GM23338 (cell line): Measurements from ENCODE around the gene PPM1E. TPM values are rescaled to one million over a fixed set of nuclear protein-coding genes. Genes with fewer than 3 reads are reported as not detected.

Experiments used
- CREB1 ChIP-seq: fragments of 250-450 bp; sonication (Bioruptor Pico); IDR thresholded peaks from 2 replicates; pipeline ENCODE4 v1.5.0; 2020; ENCODE audit warnings: low read depth, mild to moderate bottlenecking, moderate library complexity
- CTCF ChIP-seq, 2 experiments: fragments of 200-600 bp in 1 of 2; sonication (generic) in 1 of 2; conservative IDR thresholded peaks; 2 replicates each; pipeline versions ENCODE4 v1.5.1 to v1.6.1; 2016 to 2017; ENCODE audit warnings: antibody characterized with exemption in 2 of 2, low read depth in 2 of 2, mild to moderate bottlenecking in 2 of 2, moderate library complexity in 1 of 2
- ETS1 ChIP-seq: IDR thresholded peaks from 2 replicates; pipeline ENCODE4 v1.6.1; 2016; ENCODE audit warnings: antibody characterized with exemption
- EZH2 ChIP-seq: fragments of 200-600 bp; sonication (generic); IDR thresholded peaks from one replicate; pipeline ENCODE4 v1.8.0; 2017; ENCODE audit warnings: antibody characterized with exemption, mild to moderate bottlenecking, low read depth; ENCODE audit not compliant: unreplicated experiment
- EZH2phosphoT487 ChIP-seq: fragments of 200-600 bp; sonication (generic); IDR thresholded peaks from one replicate; pipeline ENCODE4 v1.8.1; 2018; ENCODE audit warnings: antibody characterized with exemption; ENCODE audit not compliant: unreplicated experiment
- JUNB ChIP-seq: IDR thresholded peaks from one replicate; pipeline ENCODE4 v1.6.1; 2016; ENCODE audit warnings: antibody characterized with exemption; ENCODE audit not compliant: unreplicated experiment
- POLR2AphosphoS5 ChIP-seq: IDR thresholded peaks from 2 replicates; pipeline ENCODE4 v1.6.1; 2016; ENCODE audit warnings: antibody characterized with exemption, low read depth
- STAT1 ChIP-seq: IDR thresholded peaks from one replicate; pipeline ENCODE4 v1.6.1; 2016; ENCODE audit warnings: antibody characterized with exemption; ENCODE audit not compliant: unreplicated experiment
- ZNF114 ChIP-seq: fragments of 250-450 bp; sonication (Bioruptor Pico); IDR thresholded peaks from 2 replicates; pipeline ENCODE4 v1.5.0; 2020; ENCODE audit warnings: mild to moderate bottlenecking, moderate library complexity
- polyA plus RNA-seq: library from polyadenylated mRNA; unstranded; fragments of >200 nt; fragmentation: Nextera tagmentation; extraction: Ambion mirVana; gene quantifications from 2 replicates; pipeline ENCODE4 v1.2.1, GENCODE V29; 2016
- total RNA-seq: library from RNA; depleted of rRNA; stranded (reverse); fragments of >200 nt; shearing (Covaris generic); gene quantifications from 2 replicates; pipeline ENCODE4 v1.2.3, GENCODE V29; 2014
- TF ChIP-seq, protein P1 (sequence below): fragments of 250-450 bp; sonication (Bioruptor Pico); IDR thresholded peaks from 2 replicates; pipeline ENCODE4 v1.5.0; 2020; ENCODE audit warnings: mild to moderate bottlenecking, moderate library complexity

The PPM1E gene
- total and polyA plus RNA-seq, 2 experiments from 2014 or later = 2.1 to 13.8 TPM

DNA sequence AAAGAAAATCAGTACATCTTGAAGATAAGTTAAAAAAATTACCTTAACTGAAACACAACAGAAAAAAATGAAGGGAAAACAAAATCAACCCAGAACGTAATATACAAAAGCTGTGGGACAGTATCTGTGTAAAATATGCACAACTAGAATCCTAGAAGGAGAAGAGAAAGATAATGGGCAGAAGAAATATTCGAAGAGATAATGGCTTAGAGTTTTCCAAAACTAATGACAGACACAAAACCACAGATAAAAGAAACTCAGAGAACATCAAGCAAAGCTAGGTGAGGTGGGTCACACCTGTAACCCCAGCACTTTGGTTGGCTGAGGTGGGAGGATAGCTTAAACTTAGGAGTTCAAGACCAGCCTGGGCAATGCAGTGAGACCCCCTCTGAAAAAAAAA, 234.0 kb downstream of the PPM1E start (continued):
- TF ChIP-seq, protein P1, sequence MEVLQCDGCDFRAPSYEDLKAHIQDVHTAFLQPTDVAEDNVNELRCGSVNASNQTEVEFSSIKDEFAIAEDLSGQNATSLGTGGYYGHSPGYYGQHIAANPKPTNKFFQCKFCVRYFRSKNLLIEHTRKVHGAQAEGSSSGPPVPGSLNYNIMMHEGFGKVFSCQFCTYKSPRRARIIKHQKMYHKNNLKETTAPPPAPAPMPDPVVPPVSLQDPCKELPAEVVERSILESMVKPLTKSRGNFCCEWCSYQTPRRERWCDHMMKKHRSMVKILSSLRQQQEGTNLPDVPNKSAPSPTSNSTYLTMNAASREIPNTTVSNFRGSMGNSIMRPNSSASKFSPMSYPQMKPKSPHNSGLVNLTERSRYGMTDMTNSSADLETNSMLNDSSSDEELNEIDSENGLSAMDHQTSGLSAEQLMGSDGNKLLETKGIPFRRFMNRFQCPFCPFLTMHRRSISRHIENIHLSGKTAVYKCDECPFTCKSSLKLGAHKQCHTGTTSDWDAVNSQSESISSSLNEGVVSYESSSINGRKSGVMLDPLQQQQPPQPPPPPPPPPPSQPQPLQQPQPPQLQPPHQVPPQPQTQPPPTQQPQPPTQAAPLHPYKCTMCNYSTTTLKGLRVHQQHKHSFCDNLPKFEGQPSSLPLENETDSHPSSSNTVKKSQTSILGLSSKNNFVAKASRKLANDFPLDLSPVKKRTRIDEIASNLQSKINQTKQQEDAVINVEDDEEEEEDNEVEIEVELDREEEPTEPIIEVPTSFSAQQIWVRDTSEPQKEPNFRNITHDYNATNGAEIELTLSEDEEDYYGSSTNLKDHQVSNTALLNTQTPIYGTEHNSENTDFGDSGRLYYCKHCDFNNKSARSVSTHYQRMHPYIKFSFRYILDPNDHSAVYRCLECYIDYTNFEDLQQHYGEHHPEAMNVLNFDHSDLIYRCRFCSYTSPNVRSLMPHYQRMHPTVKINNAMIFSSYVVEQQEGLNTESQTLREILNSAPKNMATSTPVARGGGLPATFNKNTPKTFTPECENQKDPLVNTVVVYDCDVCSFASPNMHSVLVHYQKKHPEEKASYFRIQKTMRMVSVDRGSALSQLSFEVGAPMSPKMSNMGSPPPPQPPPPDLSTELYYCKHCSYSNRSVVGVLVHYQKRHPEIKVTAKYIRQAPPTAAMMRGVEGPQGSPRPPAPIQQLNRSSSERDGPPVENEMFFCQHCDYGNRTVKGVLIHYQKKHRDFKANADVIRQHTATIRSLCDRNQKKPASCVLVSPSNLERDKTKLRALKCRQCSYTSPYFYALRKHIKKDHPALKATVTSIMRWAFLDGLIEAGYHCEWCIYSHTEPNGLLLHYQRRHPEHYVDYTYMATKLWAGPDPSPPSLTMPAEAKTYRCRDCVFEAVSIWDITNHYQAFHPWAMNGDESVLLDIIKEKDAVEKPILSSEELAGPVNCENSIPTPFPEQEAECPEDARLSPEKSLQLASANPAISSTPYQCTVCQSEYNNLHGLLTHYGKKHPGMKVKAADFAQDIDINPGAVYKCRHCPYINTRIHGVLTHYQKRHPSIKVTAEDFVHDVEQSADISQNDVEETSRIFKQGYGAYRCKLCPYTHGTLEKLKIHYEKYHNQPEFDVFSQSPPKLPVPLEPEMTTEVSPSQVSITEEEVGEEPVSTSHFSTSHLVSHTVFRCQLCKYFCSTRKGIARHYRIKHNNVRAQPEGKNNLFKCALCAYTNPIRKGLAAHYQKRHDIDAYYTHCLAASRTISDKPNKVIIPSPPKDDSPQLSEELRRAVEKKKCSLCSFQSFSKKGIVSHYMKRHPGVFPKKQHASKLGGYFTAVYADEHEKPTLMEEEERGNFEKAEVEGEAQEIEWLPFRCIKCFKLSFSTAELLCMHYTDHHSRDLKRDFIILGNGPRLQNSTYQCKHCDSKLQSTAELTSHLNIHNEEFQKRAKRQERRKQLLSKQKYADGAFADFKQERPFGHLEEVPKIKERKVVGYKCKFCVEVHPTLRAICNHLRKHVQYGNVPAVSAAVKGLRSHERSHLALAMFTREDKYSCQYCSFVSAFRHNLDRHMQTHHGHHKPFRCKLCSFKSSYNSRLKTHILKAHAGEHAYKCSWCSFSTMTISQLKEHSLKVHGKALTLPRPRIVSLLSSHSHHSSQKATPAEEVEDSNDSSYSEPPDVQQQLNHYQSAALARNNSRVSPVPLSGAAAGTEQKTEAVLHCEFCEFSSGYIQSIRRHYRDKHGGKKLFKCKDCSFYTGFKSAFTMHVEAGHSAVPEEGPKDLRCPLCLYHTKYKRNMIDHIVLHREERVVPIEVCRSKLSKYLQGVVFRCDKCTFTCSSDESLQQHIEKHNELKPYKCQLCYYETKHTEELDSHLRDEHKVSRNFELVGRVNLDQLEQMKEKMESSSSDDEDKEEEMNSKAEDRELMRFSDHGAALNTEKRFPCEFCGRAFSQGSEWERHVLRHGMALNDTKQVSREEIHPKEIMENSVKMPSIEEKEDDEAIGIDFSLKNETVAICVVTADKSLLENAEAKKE (CRISPR knock-in tag) = no peak
- TF ChIP-seq JUNB (no peak), ETS1 (no peak), ZNF114 (CRISPR knock-in tag) (no peak), CTCF (conservative IDR thresholded peaks at IDR 0.05; ENCODE audit: low read depth in 2 of 2) (no peak), CREB1 (CRISPR knock-in tag) (no peak), EZH2phosphoT487 (no peak), EZH2 (no peak), STAT1 (no peak), POLR2AphosphoS5 (no peak)
